Fibroblast of pulmonary artery (primary cell): ENCODE measurements around the gene SHISA9.

ENCODE experiments used
- DNase-seq: peaks from one replicate; pipeline ENCODE4 v3.0.0-alpha.2; 2010; ENCODE audit warnings: low read depth
- H3K4me3 ChIP-seq: replicated peaks from 2 replicates; pipeline ENCODE4 v1.5.1; 2011; ENCODE audit warnings: low read depth, mild to moderate bottlenecking, control low read depth, low read length, moderate library complexity
- TF ChIP-seq, protein P1 (sequence below): IDR thresholded peaks from 2 replicates; pipeline ENCODE4 v1.5.1; 2011; ENCODE audit warnings: mild to moderate bottlenecking, control low read depth, low read length, inconsistent platforms; ENCODE audit errors: missing control alignments

Gene SHISA9

DNA sequence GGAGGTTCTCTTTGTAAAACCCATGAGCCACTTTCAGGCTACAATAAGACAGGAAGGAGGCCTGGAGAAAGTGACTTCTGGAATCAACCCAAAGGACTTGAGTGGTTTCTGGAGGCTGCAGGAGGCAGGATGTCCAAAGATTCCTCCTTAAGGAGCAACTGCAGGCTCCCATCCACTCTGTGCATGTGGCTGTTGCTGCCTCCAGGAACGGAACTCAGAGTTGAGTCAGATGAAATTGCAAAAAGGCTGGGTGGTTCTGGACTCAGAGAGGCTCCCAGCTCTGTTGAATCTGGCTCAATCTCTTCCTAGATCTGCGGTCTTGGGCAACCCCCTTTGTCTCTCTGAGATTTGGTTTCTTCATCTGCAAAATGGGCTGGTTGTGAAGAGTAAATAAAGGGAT lies 197.1 kb downstream of the SHISA9 start:
- no peak for DNase-seq
- TF ChIP-seq, protein P1, sequence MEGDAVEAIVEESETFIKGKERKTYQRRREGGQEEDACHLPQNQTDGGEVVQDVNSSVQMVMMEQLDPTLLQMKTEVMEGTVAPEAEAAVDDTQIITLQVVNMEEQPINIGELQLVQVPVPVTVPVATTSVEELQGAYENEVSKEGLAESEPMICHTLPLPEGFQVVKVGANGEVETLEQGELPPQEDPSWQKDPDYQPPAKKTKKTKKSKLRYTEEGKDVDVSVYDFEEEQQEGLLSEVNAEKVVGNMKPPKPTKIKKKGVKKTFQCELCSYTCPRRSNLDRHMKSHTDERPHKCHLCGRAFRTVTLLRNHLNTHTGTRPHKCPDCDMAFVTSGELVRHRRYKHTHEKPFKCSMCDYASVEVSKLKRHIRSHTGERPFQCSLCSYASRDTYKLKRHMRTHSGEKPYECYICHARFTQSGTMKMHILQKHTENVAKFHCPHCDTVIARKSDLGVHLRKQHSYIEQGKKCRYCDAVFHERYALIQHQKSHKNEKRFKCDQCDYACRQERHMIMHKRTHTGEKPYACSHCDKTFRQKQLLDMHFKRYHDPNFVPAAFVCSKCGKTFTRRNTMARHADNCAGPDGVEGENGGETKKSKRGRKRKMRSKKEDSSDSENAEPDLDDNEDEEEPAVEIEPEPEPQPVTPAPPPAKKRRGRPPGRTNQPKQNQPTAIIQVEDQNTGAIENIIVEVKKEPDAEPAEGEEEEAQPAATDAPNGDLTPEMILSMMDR, result no peak
- H3K4me3 ChIP-seq, result no peak overlapping the region

DNA sequence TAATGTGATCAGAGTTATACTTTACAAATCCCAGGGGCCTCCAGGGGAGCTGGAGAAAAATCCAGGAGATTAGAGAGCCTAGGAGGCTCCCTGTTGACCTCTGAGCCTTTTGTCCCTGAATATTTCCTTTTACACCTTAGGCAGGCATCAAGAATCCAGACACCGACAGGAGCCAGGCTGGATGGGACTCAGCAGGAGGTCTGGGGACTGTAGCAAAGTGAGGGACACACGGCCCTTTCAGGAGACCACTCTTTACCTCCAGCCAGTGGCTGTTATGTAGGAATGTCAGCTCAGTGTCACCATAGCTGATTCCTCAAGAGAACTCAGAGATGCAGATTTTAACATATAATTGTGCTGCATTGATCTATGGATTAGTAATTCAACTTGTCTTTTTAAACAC lies 198.4 kb downstream of the SHISA9 start:
- no peak for DNase-seq
- H3K4me3 ChIP-seq, result no peak overlapping the region
- TF ChIP-seq, protein P1, result no peak

DNA sequence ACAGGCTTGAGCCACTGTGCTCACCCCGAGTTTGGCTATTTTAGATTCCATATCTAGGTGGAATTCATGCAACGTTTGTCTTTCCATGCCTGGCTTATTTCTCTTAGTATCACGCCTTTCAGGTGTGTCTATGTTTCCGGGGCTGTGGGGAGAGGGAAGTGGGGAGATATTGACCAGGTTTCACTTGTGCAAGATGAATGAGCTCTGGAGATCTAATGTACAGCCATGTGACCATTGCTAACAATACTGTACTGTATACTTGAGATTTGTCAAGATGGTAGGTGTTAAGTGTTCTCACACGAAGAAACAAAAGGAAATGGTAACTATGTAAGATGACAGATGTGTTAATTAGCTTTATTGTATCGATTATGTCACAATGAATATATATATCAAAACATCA lies 199.6 kb downstream of the SHISA9 start:
- no peak overlapping the region for H3K4me3 ChIP-seq
- TF ChIP-seq, protein P1, result no peak
- DNase-seq, result no peak

DNA sequence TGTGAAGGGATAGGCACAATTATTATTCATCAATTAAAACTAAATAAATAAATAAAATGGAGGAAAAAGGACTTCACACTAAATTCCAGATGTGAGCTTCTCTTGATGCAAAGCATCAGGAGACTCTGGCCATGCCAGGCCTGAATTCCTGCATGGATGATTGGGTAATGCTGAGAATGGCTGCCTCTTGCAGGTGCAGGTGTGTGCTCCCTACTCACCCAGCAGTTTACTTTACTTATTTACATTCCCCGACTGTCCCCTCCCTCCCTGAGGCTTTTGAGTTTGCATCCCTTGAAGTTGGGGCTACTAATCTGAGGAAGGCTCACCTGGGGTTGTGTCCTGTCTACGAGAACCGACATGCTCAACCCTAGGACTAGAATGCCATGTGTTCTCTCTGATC lies 200.4 kb downstream of the SHISA9 start:
- TF ChIP-seq, protein P1, result no peak
- no peak overlapping the region for H3K4me3 ChIP-seq
- no peak for DNase-seq

DNA sequence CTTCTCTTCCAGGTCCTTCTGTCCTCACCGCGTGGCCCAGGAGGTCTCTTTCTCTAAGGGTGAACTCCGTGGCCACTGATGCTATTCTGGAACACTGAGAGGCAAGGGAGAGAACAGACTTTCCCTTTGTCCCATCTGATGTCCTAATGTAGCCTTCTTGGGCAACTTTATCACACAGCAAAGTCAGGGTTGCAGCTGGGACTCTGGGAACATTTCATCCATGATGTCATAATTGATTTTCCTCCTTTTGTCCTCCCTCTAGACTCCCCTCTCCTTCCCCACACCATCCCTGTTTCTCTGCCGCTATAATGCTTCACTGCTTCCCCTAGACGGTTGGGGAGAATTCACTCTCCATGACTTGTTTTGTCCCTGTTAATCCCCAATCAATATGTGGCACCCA lies 201.0 kb downstream of the SHISA9 start:
- DNase-seq, result no peak
- H3K4me3 ChIP-seq, result no peak overlapping the region
- TF ChIP-seq, protein P1, result no peak

DNA sequence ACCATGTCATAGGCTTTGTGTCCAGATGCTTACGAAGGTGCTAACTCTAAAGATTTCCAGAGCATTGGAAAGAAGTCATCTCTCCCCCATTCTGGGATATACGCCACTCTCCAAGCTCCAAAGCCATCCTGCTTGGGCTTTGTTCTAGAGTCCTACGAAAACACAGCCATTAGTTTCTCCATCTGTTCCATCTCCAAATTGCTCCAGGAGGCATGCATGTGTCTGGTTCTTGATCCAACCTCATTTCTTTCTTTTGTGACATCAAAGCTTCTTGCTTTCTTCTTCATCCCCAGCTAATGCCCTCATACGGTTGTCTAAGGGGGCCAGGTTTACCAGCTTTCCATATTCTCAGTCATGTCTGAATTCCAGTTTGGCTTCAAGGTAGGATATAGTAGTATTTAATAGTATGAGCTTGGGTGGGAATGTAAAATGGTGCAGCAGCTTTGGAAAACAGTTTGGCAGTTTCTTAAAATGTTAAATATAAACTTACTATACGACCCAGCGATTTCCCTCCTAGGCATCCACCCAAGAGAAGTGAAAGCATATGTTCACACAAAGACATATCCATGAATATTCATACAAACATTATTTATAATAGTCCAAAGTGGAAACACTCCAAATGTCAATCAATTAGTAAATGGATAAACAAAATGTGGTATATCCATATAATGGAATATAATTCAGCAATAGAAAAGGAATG lies 202.6 kb downstream of the SHISA9 start:
- TF ChIP-seq, protein P1, result no peak
- DNase-seq, result no peak
- no peak overlapping the region for H3K4me3 ChIP-seq

DNA sequence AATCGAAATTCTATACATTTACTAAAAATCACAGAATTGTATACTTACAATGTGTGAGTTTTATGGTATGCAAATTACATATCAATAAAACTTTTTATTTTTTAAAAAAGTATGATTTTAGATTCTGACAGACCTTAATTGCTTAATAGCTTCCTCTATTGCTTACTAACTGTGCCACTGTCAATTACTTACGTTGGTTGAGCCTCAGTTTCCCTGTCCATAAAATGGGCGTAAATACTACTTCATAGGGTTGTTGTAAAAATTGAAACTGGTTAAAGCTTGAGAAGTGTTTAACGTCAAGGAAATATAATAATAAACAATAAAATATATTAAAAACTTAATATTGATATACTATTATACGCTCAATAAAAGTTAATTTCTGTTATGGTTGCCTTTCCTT lies 203.4 kb downstream of the SHISA9 start:
- TF ChIP-seq, protein P1, result no peak
- no peak overlapping the region for H3K4me3 ChIP-seq
- DNase-seq, result no peak
